HG02981 (cell line): Measurements from ENCODE around the gene MED15.

Source experiments
- ATAC-seq: cut with Tn5 transposase; IDR thresholded peaks from one replicate; pipeline ENCODE4 v1.9.1; 2021; ENCODE audit warnings: mild to moderate bottlenecking, moderate library complexity; ENCODE audit not compliant: unreplicated experiment

The MED15 gene

DNA sequence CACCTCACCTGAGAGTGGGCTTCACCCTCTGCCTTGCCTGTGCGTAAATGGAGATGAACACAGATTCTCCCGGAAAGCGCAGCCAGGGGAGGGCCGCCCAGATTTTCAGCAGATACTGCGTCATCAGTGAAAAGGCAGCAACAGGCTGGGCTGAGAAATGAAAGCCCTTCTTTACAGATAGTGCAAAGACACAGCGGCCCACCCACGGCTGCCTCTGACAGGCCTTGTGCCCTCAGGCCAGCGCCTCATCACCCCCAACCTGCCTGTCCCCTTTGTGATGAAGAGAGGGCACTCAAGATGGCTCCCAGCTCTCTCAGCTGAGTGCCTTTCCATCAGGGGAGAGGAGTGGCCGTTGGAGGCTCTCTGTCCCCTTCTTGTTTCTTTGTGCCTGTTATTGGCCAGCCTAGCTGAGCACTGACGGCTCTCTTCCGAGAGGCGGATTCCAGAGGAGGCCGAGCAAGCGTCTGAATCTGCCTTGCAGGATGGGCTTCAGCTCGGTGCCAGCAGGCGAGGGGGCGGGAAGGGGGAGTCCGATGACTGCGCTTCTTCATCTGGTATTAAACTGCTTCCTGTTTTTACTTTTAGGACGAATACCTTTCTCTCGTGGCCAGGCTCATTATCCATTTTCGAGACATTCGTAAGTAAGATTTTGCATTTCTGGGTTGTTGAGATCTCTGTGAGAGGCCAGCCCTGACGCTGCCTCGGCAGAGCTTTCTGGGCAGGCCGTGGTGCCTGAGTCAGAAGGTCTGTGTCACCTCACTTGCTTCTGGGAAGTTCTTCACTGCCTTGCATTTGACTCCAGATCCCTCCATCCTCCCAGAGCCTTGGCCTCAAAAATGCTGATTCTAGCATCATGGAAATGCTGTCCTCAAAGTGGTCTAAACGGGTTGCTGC is 43.7 kb downstream of the MED15 start:
- no peak for ATAC-seq

DNA sequence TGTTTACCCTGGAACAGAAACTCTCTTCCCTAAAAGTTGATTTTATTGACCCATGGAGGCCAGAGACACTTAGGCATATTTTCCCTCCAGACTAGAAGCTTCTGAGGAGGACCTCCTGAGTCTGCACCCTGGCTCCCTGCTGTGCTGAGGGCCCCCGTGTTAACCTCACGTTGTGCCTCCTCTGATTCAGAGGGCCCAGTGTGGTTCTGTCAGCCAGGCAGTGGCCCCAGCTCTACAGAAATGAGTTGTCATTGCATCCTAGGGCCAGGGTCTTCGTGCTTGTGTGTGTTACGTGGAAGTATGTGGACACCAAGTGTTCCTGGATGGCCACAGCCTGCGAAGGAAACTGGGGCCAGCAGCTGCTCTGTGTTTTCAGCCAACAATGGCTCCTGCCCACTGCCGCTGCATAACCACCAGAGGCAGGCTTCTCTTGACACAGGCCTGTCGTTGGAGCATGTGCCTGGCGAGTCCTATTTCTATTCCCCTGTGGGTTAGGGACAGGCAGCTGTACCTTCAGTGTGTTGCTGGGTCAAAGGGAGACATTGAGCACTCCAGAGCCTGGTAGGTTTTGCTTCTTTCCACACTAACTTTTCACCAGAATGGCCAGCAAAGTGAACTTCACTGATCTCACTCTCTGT is 44.5 kb downstream of the MED15 start:
- ATAC-seq, result no peak

DNA sequence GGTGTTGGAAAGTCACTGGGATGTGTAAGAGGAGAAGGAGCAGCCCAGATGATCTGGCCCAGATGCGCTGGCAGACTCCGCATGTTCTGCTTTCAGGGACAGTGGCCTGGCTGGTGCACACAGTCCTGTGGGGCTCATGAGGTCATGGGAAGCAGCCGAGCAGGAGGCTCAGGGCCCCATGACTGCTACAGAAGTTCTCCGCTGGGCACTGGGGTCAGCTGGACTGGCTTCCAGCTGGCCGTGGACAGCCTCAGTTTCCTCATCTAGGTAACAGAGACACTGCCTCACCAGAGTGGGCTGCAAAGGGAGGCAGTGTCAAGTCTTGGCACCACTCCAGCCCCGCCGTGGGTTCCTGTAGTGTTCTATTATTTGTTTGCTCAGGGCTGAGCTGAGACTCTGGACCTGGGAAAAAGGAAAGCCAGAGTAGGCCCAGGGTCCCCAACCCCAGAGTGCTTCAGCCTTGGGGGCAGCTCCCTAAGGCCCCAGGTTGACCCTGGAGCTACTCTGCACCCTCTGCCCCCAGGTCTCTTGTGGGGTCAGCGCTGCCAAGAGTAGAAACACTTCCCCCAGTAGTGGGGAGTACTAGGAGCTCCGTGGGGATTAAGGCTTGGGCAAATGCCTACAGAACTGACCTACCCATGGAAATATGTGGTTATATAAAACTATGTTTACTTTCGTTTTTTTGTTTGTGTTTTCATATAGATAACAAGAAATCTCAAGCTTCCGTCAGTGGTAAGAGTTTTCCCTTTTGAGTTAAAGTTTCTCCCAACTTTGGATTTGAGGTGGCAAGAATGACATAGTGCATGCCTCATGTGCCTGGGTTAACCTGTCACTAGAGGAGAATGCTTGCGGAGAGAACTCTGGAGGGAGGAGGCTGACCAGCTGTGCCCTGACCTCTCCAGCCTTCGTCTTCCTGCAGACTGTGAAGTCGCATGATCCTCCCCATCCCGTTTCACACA is 45.3 kb downstream of the MED15 start:
- ATAC-seq, result no peak

DNA sequence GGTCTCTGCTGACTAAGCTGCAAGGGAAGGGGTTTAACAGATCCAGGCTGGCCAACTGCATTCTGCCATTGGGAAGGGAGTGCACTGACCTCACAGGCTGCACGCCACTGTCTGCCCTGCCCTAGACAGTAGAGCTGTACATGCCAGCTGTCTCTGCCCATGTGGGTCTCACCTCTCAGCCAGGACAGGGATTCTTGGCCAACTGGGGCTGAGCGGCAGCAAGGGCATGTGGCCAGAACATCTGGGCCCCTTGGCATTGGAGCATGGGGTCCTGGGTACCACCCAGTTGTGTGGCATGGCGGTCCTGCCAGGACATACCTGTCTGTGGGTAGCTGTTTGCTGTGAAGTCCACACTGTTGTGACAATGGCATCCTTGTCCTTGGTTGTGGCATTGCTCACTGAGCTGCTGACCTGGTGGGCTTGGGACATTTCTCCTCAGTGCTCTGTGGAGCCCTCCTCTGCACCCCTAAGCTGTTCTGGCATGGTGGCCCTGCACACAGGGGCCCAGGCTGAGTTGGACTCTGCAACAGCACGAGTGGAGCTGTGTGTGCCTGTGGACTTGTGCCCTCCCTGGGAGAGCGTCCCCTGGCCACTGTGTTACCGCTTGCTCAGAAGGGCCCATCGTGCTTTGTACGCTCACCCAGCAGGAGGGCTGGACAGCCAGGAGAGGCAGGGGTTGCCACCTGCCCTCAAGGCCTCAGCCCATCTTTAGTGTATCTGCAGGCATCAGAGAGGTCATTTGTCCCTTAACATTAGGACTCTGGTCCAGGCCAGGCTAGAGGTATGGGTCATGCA is 46.7 kb downstream of the MED15 start:
- ATAC-seq, result no peak

DNA sequence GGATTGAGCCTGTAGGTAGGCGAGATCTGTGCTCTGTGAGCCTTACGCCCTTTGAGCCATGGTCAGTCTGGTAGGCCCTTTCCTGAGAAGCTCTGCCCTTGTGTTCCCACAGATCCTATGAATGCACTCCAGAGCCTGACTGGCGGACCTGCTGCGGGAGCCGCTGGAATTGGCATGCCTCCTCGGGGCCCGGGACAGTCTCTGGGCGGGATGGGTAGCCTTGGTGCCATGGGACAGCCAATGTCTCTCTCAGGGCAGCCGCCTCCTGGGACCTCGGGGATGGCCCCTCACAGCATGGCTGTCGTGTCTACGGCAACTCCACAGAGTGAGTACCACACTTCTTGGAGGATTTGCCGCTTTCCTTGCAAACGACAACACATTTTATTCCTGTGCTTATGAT is 47.4 kb downstream of the MED15 start:
- ATAC-seq, result no peak

DNA sequence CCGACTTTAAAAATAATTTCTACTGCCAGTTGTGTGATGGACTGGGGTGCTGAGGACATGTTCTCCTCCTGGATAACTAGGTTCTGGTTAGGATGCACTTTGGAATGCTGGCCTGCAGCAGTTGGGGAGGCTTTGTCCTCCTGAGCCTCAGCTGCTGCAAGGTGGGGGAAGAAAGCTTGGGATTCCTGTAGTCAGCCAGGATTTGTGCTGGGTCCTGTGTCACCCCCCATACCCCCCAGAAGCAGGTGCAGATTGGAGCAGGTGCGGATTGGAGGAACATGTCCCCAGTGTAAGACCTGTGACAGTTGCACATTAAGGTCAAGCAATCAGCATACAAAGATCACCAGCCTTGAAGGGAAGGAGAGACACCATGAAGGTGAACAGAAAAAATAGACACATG is 51.1 kb downstream of the MED15 start:
- no peak for ATAC-seq

DNA sequence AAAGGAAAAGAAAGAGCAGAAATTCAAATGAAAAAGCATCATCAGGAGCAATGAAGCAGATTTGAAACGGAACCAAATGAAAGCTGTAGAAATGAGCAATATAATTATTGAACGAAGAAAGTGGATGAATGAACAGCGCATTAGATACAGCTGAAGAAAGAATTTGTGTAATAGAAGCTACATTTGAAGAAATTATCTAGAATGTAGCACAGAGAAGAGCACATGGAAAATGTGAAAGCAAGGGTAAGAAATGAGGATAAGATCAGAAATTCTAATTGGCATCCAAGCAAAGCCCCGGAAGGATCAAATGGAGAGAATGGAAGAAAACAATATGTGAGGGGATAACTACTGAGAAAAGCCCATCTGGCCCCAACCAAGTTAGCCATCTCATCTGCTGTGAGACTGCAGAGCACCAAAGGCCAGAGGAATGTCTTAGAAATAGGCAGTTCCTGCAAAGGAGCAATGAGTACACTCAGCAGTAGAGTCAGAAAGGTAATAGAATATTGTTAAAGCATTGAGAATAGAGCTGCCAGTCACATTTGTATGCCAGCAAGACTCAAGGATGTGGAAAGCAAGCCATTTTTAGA is 51.9 kb downstream of the MED15 start:
- no peak for ATAC-seq

DNA sequence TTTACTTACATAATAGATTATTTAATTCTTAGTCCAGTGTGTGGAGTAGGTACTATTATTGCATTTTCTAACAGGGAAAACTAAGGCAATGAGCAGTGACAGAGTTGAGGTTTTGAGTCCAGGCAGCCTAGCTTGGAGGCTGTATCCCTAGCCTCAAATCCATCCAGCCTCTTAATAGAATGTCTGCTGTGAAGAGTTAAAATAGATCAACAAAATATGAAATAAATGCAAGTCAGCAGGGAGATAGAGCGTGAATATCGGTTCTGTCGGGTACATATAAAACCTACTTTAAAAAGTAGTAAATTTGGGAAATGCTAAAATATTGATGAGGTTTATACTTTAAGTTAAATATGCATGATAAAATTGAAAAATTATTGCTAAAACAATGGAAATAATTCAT is 53.3 kb downstream of the MED15 start:
- no peak for ATAC-seq

DNA sequence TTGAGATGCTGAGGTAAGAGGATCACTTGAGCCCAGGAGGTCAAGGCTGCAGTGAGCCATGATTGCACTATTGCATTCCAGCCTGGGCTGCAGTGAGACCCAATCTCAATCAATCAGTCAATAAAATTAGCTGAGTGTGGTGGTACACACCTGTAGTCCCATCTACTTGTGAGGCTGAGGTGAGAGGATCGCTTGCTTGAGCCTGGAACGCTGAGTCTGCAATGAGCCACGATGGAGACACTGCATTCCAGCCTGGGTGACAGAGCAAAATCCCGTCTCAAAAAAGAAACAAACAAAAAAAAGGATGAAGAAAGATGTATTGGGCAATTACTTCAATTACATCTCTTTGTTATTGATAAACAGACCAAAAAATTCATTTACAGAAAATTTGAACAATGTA is 54.5 kb downstream of the MED15 start:
- ATAC-seq, result no peak

DNA sequence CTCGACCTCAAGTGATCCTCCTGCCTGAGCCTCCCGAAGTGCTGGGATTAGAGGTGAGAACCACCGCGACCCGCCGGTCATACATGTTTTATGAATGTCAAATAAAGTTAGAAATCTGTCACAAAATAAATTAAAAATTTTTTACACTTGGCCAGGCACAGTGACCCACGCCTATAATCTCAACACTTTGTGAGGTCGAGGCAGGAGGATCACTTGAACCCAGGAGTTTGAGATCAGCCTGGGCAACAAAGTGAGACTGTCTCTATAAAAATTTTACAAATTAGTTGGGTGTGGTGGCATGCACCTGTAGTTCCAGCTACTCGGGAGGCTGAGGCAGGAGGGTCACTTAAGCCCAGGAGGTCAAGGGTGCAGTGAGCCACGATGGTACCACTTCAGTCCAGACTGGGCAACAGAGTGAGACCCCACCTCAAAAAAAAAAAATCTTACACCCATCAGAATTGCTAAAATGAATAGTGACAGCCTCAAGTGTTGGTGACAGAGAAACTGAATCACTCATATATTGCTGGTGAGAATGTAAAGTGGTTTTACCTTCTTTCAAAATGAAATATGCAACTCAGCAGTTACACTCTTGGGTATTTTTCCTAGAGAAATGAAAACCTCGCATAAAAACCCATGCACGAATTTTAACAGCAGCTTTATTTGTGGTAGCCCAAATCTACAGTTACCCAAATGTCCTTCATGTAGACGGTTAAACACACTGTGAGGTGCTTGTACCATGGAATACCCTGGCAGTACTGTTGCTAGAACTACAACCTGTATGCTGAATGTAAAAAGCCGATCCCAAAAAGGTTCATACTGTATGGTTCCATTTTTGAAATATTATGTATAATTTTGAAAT is 55.4 kb downstream of the MED15 start:
- ATAC-seq, result no peak

DNA sequence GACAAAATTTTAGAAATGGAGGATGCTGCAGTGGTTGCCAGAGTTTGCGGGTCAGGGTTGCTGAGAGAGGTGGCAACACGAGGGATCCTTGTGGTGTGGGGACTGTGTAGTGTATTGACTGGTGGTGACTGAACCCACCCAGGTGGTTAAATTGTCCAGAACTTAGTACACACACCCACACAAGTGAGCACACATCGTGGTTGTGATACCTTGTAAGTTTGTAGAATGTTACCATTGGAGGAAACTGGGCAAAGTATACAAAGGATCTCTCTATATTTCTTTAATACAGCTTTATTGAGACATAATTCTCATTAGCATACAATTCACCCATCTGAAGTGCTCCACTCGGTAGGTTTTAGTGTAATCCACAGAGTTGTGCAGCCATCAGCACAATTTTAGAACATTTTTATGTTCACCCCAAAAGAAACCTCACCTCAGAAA is 56.1 kb downstream of the MED15 start:
- ATAC-seq, result no peak

DNA sequence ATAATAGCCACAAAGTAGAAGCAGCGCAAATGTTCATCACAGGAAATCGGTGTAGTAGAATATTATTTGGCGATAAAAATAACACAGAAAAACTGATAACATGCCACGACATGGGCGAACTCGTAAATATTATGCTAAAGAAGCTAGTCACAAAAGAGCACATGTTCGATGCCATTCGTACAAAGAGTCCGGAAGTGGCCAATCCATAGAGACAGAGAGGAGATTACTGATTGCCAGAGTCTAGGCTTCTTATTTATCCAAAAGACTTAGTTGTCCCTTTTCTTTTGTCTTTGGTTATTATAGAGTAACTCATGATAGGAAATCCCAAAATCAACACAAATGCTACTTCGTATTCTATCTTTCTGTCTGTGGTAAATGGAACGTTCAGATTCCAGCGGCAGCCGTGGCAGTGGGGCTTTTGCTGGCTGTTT is 56.5 kb downstream of the MED15 start:
- no peak for ATAC-seq

DNA sequence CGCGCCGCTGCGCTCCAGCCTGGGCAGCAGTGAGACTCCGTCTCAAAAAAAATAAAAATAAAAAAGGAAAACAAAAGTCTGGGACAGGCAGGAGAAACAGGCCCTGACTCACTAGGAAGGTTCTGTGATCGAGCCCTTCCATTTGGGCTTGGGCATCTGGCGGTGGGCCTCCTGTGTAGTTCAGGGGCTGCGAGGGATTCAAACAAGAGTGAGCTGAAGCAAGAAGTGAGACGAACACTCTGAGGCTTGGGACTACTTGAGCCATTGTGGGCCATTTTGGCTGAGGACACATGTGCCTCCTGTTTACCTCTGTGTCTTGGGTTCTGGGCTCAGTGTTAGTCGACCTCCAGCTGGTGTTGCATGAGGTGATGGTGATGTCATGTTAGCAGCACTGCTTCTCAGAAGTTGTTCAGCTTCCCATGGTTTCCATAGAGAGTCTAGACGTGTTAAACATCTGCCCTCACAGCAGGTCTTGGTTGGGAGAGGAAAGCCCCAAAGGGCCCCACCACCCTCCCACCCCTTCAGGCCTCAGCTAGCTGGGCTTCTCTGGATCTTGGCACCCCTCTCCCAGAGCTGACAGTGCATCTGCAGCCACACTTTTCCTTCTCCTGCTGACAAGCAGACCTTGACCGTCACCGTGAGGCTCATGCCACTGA is 57.8 kb downstream of the MED15 start:
- ATAC-seq, result no peak

DNA sequence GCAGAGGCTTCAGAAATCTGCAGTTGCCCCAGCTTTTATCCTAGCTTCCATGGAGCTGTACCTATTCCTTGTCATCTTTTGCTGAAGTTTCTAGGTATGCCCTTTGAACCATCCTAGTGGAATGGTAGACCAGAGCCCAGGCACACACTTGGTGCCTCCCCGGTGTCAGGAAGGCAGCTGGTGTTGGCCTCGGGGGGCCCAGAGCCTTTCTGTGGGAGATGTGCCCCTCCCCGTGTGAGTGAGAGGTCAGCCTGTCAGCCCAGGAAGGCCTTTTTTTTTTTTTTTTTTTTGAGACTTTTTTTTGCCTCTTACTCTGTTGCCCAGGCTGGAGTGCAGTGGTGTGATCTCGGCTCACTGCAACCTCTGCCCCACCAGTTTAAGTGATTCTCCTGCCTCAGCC is 58.4 kb downstream of the MED15 start:
- ATAC-seq, result no peak

DNA sequence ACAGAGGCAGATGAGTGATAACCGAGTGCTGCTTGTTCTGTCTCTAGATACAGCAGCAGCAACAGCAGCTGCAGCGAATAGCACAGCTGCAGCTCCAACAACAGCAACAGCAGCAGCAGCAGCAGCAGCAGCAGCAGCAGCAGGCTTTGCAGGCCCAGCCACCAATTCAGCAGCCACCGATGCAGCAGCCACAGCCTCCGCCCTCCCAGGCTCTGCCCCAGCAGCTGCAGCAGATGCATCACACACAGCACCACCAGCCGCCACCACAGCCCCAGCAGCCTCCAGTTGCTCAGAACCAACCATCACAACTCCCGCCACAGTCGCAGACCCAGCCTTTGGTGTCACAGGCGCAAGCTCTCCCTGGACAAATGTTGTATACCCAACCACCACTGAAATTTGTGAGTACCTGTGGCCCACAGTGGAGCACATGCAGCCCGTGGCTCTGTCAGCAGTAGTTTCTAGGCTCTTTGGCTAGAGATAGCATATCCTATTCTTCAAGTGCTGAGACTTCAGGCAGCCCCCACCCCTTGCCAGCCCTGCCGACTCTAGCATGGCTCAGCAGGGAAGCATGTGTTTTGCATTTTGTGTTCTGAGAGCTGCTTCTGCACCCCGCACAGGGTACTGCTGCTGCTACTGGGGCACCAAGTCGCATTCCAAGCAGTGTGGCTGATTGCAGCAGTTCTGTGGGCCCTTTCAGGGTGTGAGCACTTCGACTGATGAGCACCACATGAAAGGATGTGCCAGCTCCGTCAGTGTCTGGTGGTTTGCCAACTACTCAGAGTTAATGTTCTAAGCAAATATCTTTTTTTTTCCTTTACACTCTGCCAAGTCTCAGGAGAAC is 59.2 kb downstream of the MED15 start:
- ATAC-seq, result no peak

DNA sequence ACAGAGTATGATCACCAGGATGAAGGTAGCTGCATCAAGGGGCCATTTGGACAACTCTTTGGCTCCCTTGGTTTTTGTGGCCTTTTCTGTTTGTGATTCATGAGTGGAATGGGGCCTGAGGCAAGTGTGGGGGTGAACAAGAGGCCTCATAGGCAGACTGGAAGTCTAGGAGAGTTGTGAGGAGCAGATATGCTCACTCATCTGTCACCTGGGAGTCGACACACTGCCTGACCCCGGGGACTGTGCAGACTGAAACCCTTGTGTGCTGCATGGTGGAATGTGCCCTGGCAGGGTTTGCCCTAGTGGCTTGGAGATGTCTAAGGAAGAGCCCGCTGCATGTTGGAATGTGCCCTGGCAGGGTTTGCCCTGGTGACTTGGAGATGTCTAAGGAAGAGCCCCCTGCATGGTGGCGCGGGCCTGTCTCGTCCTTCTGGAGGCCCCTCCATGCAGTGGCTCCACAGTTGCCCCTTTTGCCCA is 60.0 kb downstream of the MED15 start:
- ATAC-seq, result no peak

DNA sequence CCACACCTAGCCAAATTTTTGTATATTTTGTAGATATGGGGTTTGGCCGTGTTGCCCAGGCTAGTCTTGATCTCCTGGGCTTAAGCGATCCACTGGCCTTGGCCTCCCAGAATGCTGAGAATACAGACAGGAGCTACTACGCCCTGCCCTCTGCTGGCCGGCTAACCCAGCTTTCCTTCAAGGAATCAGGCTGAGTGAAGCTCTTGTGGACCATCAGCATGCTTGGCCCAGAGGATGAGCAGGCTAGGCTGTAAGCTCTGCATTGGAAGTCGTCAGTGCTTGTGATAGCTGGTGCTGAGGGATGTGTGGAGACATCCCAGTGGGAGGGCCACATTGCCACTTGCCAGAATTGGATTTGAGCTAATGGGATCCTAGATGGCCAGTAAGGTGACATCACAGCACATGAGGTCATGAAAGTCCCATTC is 60.6 kb downstream of the MED15 start:
- ATAC-seq, result no peak
